Renal cortex interstitium (tissue), 11 donors: ENCODE data around the gene SMURF1. TPM values are rescaled to one million over a fixed set of nuclear protein-coding genes. Genes with fewer than 3 reads are reported as not detected.

Source experiments
- DNase-seq, 11 donors: peaks; one replicate each; pipeline ENCODE4 v3.0.0-alpha.2; 2013; ENCODE audit warnings: low read depth in 9 of 11, low spot score in 4 of 11; ENCODE audit errors: extremely low read depth in 1 of 11
- polyA plus RNA-seq, 3 donors: library from polyadenylated mRNA; unstranded; fragments of 120-200 nt; gene quantifications; one replicate each; pipeline ENCODE4 v1.2.1, GENCODE V29; 2013; ENCODE audit not compliant: insufficient read length in 3 of 3

SMURF1 gene
- polyA plus RNA-seq, 3 donors: 15.1 to 17.9 (median 15.9) TPM

DNA sequence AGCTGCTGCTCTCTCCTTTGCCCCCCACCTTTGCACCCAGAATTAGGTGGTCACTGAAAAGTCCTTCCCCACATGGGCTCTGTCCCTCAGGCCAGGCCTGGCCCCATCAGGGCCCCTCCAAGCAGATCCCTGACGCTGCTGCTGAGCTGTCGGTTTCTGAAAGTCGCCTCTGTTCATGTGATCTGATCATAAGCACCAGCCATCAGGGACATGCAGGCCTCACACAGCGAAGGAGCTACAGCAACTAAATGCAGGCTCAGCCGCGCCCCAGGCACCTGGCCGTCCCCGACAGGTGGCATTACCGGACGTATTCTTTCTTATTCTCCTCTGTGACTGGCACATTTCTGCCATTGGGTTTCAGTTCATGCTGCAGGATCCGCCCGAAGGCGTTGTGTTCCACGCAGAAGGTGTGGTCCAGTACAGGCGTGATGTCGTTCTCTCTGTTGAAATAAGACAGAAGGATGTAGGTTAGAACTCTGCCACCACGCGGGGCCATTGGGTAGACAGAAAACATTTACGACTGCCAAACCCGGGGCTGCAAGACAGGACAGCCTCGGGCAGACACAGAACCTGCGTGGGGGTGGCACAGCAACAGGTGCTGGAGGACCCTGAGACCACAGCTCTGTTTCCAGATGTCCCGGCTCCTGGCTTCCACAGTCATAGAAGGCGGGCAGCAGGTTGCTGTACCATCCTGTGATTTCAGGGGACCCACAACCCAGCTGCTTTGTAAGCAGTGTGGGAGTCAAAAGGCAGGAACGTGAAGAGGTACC, 105.6 kb downstream of the SMURF1 start:
- no peak for DNase-seq

DNA sequence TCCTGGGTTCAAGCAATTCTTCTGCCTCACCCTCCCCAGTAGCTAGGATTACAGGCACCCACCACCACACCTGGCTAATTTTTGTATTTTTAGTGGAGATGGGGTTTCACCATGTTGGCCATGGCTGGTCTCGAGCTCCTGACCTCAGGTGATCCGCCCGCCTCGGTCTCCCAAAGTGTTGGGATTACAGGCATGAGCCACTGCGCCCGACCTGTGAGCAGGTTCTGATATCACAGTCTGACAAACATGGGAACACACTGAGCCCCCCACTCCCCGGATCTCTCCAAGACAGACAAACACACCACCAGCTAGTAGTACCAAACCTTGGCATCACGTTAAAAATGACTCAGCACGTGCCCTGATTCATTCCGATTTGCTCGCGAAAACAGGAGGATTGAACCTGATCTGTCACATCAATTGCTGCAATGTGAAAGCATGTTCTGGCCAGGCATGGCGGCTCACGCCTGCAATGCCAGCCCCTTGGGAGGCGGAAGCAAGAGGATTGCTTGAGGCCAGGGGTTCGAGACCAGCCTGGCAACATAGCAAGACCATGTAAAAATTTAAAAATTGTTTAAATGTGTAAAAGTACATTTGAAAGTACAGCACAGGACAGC, 106.5 kb downstream of the SMURF1 start:
- no peak for DNase-seq

DNA sequence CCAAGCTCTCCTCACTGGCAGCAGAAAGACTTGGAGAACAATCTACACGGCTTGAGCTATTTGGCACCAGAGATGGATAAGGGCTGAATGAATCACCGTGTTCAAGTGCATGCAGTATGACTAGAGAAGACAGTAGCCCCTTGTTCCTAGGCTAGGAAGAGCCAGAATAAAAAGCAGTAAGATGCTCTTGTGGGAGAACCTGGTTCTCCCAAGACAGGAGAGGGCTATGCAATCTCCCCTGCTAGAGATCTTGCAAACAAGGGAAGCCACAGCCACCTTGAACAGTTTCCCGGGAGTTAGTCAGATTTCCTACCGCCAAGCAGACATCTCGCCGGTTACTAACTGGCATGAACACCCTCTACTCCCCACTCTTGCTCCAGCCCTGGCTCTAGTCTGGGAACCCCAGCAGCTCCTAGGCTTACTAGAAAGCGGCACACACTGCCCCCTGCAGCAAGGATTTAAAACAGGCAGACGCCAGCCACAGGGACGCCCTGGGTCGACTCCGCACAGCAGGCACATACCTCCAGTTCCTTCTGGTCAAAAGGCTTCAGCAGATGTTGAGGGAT, 107.3 kb downstream of the SMURF1 start:
- DNase-seq: no peak

DNA sequence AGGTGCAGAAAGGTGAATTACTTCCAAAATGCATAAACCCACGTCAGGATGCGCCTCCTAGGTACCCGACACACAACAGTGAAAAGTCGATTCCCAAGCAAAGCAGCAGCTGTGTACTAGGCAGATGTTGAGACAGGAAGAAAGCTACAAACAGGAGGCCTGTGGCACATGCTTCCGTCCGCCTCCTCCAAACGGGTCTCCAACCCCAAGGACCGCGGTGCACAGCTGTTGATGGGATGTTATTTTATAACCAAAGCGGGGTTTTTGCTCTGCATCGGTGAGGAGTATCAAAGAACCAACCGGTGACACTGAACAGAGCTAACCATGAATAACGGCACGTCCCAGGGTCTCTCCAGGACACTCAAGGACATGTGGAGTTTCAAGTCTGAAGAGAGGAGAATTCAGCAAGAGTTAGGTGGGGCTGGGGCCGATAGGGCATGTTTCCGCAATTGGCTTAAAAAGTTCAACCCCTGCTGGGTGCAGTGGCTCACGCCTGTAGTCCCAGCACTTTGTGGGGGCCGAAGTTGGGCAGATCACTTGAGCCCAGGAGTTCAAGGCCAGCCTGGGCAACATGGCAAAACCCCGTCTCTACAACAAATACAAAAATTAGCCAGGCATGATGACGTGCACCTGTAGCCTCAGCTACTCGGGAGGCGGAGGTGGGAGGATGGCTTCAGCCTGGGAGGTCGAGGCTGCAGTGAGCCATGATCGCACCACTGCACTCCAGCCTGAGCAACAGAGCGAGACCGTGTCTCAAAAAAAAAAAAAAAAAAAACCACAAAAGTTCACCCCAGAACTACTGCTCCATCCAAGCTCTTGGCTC, 108.0 kb downstream of the SMURF1 start:
- no peak for DNase-seq

DNA sequence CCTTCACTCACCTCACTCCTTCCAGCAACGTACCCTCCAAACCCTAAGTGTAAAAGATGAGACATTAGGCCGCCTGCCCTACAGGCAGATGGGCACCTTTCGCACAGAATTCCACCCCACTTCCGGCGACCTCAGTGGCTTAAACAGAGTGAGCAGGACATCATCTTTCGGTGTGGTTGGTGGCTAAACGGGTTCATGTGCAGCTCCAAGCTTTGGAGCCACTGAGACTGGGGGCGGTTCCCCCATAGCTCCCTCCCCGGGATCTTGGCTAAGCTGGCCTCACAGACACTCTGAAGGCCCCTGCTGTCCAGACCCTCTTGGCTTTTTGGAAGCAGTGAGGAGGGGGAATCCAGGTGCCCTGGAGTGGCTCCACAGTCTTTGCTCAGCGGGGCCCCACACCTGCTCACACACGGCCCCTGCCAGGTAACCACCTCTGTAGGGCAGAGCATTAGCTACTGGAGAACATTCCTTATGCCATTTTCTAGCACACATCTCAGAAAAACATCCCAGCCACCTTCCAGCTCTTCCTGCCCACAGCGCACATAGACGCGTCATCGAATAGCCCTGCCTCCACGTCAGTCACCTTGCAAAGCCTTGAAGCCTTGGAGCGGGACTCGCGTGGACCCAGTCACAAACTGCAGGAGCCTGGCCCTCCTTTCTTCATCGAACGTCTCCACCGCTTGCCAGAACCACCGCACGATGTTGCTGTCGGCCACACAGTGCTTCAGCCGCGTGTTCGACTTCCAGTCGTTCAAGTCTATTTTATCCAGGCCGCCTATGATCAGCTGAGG, 108.8 kb downstream of the SMURF1 start:
- no peak for DNase-seq

DNA sequence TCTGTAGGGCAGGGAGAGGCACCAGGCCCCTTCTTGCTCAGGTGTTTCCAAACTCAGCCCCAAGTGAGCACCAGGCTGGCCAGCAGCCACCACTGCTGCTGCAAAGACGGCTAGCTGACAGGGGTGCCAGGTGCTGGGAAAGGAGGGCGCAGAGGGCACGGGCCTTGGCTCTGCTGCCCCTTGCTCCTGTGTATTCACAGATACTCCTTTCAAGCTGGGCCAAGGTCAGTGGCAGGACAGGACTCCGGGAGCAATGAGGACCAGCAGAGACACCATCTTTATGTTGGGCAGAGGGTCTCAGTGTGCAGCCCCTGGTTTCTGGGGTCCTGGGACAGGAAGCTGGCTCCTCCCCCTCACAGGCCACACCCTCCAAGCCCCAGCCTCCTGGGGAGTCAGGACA, 110.1 kb downstream of the SMURF1 start:
- no peak for DNase-seq

DNA sequence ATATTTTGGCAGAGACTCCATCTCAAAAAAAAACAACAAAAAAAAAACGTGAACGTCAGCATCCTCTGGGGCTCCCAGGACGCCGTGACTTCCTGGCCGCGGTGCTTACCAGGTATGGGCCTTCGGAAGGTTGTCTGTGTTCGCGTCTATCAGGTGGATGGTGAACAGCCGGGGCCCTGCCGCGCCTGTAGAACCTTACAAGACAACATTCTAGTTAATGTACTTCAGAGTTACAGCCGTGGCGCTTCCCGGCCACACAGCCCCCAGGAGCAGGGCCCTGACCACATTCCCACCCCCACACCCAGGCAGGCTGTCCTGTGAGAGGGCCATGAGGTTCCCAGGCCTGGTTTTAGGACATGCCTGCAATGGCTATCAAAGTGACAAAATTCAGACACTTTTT, 111.0 kb downstream of the SMURF1 start:
- DNase-seq: no peak

DNA sequence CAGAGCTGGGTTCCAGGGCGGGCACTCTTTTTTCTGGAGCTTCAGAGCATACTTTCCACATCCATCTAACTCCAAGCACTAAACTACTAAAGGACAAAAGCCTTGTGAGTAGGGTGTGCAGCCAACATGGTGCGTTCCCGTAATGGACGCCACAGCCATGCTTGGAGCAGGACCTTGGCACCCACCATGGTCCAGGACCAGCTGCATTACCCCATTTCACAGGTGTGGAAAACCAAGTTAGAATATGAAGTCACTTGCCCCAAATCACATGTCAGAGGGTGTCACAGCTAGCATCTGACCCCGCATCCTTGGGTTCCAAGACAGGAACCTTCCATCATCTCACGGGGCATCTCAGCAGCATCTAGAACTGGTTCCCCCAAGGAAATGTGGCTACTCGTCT, 112.4 kb downstream of the SMURF1 start:
- DNase-seq: no peak

DNA sequence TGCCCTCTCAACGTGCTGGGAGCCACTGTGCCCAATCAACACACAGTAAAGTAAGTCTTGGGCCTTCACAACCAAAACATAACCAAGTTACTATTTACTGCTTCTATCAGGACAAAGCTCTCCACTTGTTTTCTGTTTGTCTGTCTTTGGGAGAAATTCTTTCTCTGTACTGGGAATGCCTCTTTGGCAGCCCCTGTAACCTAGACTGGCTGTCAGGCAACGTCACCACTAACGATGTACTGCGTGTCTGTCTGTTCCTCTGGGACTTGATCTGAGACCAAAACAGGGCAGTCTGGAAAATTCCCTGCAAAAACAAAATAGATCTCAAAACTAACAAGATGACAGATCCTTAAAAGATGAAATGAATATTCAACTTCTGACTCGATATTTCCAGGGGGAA, 113.0 kb downstream of the SMURF1 start:
- no peak for DNase-seq

DNA sequence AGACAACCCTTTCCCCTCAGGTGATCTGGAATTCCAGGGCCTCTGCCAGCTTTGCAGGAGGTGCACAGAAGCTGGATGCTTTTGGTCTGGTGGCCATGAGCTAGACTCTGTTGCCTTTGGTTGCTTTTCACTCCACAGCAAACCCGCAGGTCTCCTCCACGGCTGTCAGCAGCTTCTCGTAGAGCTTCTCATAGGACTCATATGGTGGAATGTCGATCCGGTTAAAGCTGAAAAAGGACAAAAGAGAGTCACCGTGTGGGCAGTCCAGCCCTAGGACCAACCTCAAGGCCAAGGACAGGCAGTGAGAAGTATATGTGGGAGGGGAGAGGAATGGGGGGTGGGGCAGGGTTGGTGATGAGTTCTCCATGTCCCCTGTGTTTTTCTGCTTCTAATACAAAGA, 113.5 kb downstream of the SMURF1 start:
- DNase-seq: no peak

DNA sequence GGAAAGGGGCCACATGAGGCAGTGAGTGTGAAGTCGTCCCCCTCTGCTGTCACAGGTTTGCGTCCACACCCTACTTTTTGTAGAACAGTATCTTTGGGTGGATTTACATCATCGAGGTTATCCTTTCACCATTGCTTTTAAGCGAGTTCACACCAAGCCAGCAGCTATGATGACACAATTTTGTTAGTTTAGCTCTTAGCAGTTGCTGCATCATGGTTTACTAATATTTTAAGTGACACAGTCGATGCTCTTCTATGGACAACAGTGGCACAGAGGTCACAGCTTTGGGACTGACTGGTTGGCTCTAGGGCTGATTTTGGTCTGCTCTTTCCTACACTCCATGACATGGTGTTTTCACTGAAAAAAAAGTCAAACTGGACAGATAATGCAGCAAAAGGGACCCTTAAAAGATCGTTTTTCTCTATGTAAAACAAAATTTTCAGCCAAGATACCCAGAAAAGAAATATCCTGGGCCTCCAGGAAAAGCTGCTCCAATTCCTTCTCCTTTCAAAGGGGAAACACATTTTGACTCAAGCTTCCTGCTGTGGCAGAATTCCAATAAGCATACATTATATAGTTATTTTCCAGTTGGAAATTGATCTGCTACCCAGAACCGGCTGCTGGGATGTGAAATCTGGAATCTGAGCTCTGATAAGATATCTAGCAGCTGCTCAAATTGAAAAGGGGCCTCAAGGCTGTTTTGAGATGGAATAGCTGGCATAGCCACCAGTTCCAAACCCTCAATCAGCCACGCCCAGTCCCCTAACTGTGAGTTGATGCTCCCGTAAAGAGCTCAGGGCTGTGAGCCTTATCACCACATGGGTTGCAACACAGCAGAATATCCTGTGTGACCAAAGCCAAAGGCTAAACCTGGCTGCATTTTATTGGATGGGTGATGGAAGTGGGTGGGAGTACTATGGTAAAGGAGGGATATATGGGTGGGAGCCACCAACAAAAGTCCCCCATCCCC, 114.2 kb downstream of the SMURF1 start:
- no peak for DNase-seq

DNA sequence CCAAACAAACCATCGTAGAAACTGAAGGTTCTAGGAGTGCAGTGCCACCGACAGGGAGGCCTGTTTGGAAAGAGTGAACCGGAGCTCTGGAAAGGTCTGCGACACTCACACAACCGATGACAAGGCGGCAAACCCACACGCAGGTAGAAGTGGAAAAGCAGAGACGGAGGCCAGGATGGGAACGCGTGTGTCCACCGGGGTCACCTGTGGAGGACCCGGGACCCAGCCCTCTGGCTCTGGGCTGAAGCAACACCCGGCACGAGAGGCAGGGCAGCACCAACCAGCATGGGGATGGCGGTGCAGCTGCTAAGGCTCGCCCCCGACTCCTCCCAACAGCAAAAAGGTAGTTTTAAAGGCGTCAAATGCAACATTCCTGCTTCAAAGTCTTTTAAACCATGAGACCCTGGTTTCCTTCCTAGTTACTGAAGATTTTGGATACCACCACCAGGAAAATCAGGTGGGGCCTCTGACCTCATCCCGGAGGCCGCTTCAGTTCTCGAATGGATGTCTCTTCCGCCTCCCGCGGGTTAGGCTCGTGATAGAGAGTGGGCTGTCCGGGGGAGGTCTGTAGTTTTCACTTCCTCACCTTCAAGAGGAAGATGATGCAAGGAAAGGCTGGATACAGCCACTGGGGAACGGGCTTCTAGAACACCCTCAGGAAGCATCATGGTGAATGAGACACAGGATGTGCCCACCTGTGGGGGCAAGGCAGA, 115.5 kb downstream of the SMURF1 start:
- DNase-seq: no peak

DNA sequence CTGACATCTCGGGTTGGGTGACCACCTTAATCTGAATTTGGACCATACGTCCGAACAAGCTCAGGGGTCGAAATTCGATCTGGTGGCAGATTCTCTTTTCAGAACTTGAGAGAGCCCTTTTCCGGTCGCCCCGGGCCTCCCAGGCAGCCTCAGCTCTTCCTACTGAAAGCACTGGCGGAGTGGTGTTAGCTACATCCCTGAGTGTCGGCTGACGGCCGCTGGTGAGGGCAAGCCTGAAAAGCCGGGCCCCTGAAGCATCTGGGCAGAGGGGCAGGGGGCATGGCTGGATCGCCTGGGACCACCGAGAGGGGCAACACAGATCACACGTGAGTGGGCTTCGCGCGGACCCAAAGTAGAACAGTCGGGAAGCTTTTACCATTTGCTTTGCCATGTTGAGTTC, 116.1 kb downstream of the SMURF1 start:
- no peak for DNase-seq

DNA sequence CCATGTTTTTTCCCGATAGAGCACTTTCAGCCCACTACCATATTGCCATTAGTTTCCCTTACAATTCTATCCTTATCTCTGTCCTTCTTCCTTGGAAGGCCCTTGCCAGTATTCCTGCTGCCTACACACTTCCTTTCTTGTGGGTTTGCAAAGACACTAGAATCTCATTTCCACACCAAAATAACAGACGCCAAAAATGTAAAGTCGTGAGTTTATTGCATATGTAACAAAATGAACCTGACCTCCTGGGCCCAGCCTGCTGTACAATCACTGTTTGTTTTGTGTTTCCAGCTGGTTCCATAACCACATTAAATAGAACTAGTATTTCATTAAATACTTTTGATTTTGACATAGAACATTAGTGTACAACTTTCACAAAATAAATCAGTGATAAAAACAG, 116.7 kb downstream of the SMURF1 start:
- DNase-seq: no peak

DNA sequence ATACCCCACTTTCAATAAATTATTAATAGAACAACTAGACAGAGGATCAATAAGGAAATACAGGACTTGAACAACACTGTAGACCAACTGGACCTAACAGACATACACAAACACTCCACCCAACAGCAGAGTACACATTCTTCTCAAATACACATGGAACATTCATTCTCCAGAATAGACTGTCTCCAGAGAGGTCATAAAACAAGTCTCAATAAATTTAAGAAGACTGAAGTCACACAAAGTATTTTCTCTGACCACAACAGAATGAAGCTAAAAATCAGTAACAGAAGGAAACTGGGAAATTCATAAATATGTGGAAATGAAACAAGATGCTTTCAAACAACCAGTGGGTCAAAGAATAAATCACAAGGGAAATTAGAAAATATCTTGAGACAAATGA, 119.8 kb downstream of the SMURF1 start:
- peak in 1 of 11 donors; percentile 9 for DNase-seq

DNA sequence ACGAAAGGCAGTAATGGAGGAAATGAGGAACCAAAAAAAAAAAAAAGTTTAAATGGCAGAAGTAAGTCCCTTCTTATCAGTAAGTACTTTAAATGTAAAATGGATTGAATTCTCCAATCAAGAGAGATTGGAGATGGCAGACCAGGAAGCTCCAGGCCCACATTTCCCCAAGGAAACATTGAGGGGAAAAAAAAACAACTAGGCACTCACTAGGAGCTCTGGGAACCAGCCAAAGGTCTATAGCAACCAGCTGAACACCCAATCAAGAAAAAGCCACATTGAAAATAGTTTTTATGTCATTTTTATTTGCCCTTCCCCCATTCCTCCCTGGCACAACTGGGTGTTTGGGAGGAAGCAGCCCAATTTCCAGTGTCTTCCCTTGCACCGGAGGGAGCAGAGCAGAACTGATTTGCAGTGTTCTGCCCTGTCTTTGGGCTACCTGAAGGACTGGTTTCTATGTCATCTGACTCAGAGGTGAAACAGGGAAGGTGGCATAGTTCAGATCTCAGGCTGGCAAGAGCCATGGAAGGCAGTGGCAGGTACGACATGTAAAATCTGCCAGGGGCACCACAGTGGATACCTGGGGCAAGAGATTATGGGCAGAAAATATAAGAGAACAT, 121.9 kb downstream of the SMURF1 start:
- DNase-seq: no peak

DNA sequence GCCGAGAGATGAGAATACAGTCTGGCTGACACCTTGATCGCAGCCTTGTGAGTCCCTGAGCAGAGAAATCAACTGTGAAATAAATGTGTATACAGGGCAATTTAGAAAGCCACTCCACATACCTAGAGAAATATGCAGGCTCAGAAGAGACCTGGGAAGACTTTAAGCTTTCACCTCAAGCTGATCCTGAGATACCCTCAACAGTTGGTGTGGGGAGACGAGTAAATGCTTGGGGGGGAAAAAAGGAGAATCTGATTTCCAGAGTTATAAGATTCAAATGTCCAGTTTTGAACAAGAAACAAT, 123.5 kb downstream of the SMURF1 start:
- no peak for DNase-seq
